Dedifferentiated amniotic fluid mesenchymal stem cell (primary cell): ENCODE data around the gene AGPAT2.
A peak's percentile ranks its signal among the peaks of the same experiment; 100 is the strongest.
"Not testable (repeated sequence)": the region's sequence is repeated elsewhere in the genome, so short reads cannot be mapped to it uniquely, and the experiment has no call there.

Experiments
- DNase-seq: peaks from one replicate; pipeline ENCODE4 v3.0.0-alpha.2; 2016; ENCODE audit errors: extremely low spot score

AGPAT2 gene

DNA sequence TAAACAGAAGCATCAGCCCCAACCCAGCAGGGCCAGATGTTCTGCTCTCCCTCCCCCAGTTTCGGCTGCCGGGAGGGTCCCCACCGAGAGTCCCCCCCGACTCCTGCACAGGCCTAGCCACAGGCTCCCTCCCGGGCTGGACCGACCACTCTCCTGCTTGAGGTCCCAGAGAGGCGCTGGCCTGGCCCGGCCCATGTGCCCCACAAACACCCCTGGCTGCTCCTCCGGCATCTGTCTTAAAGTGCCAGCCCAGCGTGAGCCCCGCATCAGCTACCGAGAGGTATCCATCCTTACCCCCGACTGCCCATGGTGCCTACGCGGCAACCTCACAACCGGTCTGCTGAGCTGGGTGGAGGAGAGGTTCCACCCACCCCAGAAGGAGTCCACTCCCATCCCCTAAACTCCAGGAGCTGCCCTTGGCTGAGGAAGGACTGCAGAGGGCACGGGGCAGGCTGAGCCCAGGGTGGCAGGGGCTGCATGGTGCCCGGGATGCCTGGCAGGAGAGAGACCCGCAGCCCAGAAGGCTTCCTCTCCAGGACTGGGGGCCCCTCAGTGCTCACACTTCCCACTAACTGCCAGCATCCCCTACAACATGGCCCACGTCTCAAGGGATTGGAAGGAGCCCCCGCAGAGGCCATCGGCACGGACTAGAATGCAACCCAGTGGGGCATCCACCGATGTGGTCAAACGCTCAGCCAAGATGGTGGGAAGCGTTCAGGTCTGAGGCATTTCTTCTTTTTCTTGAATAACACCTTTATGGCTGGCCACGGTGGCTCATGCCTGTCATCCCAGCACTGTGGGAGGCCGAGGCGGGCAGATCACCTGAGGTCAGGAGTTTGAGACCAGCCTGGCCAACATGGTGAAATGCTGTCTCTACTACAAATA, 40.2 kb downstream of the AGPAT2 start:
- no peak for DNase-seq

DNA sequence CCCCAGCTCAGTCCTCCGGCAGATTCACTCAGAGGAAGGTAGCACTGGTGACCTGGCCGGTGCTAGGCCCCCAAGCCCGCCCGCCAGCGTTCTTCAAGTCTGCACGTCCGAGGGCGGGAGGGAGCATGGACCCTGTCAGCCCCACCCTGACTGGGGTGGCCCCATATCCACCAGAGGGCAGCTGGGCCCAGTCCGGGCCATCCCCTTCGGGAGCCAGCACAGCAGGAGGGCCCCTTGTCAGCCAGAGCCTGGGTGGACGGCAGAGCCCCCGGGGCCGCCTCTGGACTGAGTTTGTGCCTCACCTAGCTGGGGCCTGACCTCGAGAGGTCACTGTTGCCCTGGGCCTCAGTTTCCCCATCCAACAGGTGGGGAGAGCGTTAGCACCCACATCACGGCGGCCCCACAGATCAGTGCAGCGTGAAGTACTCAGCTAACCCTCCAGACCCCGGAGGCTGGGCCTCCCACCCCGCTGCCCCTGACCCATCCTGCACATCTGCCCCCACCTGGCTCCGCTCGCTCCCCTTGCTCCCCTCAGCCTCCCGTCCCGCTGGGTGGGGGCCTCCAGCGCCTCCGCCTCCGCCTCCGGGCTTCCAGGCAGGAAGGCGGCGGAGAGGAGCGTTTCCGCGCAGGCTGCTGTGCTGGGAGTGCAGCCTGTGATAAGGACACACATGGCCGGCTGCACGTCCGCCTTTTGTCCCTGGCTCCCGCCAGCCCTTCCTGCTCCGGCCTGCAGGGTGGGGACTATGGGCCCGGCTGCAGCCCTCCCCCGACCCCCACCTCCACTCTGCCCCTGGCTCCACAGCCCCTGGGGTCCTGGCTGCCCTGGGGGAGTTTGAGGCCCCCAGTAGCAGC, 41.1 kb downstream of the AGPAT2 start:
- no peak for DNase-seq

DNA sequence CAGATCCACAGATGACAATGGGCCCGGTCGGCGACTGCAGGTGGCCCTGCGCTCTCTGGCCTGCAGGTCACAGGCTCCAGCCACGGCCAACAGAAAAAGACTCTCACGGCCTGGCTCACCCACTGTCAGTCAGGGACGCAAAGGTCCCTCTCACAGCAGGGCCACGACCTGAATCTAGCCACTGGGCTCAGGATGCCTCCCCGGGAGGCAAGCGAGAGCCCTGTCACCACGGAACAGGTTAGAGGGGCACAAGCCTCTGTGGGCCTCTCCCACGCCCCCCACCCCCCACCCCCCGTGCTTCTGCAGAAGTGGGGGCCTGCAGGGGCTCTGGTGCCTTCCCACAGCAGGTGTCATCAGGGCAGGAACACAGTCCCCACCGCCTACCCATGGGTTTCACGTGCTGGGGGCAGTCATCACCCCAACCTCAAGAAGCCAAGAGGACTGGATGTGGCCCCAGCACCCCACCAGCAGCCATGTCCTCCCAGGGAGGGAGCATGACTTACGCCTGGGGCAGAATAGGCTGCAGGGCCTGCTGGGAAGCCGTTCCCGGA, 41.8 kb downstream of the AGPAT2 start:
- DNase-seq, result no peak

DNA sequence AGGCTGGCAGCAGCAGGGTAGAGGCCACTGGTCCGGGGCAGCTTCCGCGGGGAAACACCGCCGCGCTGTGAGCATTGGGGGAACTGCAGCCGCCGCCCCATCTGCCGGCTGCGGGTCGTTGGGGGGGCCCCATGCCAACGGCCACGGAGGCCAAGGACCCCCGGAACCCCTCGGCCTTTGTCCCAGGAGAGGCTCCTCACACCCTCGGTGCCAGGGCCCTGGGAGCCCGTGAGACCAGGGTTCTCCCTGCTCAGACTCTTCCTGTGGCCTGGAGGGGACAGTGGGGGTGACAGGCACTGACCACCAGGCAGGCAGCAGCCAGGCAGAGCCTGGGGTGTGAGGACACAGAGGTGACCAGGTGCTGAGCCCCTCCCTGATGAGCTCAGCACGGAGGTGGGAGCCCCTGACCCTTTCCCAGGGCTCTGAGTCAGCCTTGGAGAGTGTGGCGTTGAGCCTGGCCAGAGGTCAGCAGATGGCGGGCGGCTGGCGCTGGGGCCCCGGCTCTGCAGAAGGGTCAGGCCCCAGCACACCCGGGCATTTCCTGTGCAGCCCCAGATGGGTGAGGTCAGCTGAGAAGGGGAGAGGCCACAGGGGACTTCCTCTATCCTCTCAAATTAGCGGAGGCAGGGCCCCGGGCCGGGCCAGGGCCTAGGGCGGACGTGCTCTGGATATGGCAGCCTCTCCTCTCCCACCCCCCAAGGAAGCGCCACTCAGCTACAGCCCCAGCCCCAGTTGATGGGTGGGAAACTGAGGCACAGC, 42.5 kb downstream of the AGPAT2 start:
- peak; percentile 42 for DNase-seq

DNA sequence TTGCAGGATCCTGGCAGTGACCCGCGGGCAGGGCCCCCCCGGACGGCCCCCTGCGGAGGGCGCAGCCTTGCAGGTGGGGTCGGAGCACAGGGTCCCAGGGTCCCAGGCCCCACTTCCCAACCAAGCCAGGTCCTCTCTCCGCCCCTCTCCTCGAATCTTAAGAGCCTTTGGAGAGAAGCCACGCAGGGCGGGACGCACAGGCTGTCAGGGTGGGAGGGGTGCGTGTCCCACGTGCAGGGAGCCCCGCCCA, 43.0 kb downstream of the AGPAT2 start:
- DNase-seq, result no peak

DNA sequence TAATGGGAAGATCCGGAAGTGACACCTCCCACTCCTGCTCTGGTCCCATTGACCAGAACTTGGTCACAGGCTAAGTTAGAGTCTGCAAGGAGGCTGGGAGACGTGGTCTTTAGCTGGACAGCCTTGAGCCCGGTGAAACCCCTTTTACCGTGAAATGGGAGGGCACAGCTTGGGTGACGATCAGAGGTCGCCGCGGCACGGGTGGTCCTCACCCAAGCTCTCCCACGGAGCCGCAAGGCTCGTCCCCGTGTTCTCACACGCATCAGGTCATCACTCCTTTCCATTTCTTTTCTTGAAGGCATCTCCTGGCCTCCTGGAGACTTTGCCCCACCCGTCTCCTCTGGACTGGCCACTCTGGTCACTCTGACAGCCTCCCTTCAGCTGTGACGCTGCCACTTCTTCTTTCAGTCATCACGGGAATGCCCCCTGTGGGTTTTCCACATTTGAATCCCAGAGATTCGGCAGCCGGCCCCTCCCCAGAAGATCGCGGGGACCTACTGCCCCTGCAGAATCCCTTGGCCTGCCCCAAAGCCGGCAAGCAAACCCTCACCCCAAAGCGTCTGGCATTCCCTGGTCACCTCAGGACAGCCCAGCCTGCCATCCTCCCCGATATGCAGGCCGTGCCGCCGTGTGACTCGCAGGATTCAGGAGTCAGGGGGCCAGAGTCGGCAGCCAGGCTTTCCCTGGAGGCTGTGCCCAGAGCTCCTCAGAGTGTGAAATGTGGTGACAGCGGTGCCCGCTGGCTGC, 43.5 kb downstream of the AGPAT2 start:
- DNase-seq, result no peak

DNA sequence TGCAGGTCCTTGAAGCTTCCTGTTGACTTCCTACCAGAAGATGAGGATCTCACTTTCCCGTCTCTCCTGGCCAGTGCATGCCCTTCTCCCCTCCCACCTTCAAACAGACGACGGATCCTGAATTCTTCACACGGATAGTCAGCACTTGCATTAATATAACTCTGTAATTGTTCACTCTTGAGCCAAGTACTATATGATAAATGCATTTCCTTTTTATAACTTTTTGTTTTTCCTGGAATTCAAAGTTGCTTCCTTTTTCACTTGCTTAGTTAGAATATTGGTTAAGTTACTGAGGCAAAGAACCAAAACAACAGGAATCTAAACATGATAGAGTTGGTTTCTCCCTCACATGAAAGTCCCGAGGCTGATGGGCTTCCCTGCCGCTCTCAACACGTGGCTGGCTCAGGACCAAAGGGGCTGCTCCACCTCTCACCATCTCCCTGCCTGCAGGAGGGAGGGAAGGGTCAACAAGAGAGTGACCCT, 44.8 kb downstream of the AGPAT2 start:
- no peak for DNase-seq

DNA sequence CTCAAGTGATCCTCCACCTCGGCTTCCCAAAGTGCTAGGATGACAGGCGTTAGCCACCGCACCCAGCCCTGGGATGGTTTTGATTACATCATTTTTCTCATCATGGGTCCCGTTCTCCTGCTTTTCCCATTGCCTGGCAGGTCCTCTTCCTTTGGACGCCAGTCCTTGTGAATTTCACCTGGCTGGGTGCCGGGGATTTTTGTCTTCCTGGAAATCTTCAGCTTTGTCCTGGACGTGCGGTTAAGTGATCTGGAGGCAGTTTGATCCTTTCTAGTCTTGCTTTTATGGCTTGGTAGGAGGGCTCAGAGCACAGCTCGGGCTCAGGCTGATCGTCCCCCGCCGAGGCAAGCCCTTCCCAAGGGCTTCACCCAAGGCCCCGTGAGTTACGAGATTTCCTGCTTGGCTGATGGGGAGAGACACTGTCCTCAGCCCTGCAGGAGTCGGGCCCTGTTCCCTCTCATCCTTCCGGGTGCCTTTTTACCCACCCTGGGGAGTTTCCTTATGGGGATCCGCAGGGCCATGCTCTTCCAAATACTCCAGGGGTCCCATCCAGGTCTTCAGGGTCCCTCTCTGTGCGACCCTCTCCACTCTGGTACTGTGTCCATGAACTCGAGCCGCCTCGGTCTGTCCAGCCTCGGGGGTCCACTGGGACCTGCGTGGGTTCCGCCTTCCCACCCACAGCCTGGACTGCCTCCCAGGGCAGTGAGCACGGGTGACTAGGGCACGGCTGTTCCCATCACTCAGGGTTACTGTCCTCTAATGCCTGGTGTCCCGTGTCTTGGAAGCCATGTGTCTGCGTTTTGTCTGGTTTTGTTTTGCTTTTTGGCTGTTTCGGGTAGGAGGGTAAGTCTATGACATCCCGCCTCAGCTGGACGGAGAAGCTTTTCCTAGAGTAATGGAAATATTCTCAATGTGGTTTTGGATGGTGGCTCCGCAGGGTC, 46.8 kb downstream of the AGPAT2 start:
- DNase-seq, result no peak

DNA sequence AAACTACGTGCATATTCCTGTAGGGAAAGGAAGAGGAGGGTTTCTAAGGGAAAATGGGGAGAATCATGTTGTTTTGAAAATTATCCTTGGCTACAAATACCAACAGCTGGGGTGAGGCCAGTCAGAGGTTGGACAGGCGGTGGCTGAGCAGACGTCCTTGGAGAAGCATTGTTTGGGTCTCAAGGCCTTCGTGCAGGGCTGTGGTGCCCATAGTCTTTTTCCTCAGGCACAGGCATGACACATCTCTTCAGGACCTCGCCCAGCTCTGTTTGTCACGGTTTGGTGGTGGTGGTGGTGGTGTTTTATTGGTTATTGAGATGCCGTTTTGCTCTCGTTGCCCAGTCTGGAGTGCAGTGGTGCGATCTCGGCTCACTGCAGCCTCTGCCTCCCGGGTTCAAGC, 52.4 kb downstream of the AGPAT2 start:
- DNase-seq, result no peak

DNA sequence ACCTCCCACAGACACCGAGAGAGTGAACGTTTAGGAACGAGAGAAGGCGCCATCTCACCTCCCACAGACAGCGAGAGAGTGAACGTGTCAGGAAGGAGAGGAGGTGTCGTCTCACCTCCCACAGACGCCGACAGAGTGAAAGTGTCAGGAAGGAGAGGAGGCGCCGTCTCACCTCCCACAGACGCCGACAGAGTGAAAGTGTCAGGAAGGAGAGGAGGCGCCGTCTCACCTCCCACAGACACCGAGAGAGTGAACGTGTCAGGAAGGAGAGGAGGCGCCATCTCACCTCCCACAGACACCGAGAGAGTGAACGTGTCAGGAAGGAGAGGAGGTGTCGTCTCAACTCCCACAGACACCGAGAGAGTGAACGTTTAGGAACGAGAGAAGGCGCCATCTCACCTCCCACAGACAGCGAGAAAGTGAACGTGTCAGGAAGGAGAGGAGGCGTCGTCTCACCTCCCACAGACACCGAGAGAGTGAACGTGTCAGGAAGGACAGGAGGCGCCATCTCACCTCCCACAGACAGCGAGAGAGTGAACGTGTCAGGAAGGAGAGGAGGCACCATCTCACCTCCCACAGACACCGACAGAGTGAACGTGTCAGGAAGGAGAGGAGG, 54.7 kb downstream of the AGPAT2 start:
- DNase-seq, result not testable (repeated sequence)

DNA sequence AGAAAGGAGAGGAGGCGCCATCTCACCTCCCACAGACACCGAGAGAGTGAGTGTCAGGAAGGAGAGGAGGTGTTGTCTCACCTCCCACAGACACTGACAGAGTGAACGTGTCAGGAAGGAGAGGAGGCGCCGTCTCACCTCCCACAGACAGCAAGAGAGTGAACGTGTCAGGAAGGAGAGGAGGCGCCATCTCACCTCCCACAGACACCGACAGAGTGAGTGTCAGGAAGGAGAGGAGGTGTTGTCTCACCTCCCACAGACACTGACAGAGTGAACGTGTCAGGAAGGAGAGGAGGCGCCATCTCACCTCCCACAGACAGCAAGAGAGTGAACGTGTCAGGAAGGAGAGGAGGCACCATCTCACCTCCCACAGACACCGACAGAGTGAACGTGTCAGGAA, 55.2 kb downstream of the AGPAT2 start:
- not testable (repeated sequence) for DNase-seq

DNA sequence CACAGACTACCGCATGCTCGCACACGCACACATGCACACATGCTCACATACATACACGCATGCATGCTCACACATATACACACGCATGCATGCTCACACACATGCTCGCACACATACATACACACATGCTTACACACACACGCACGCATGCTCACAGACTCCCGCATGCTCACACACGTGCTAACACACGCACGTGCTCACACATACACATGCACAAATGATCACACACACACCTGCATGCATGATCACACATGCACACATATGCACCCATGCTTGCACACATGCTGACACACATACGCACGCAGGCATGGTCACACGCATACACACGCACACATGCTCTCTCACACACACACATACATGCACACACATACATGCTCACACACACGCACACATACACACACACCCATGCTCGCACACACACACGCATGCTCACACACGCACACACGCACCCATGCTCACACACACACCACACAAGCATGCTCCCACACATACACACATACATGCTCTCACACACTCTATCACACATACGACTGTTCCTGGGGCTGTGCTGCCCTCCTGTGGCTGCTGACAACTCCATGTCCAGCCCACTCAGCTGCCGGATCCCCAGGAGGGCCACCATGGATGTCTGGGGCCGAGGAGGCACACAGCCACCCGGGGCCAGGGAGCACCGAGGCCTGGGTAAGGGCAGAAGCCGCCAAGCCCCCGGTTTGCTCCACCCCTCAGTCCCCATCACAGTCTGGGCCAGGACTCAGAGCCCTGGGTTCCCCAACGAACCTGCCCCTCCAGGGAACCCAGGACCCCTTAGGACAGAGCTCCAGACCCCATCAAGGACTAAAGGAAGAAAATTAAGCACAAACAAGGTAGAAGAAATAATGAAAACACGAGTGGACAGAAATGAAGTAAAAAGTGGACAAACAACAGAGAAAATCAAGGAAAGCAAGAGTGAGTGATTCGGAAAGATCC, 55.9 kb downstream of the AGPAT2 start:
- peak; percentile 51 for DNase-seq

DNA sequence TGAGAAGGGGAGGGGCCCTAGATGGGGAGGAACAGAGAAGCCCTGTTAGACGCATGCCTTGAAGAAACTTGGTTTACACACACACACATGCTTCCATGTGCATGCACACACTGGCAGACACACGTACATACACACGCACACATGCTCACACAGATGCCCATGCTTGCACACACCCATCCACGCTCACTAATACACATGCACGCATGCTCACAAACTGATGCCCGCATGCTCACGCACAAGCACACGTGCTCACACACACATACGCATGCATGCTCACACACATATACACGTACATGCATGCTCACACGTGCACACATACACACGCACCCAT, 56.6 kb downstream of the AGPAT2 start:
- no peak for DNase-seq

DNA sequence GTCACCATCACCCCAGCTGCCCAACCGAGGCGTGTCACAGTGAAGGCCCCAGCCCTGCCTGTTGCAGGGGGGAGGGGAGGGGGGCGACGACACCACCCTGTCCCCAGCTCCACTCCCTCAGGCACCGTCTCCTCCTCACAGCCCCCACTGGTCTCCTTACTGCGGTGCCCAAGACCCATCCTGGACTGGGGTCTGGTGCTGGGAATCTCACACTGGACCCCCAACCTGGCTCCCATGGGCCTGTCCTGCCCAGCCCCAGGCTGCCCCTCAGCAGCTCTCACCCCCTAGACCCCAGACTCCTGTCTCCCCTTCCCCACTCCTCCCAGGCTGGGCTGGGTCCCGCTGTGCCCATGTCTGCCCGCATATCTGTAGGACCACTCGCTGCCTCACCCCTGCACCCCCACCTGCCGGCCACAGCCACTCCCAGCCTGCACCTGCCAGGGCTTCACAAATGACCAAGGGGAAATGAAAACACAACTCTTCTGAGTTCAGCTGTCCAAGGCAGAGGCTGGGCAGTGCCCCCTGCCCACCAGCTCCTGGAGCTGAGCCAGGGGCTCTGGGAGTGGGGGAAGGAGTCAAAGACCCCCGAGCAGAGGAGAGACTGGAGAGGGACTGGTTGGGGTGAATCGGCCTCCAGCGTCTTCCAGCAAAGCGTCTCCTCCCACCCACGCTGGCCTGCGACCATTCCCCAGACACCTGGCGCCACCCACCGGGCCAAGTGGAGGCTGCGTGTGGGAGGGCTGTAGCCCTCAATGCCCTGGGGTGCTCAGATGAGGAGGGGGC, 57.2 kb downstream of the AGPAT2 start:
- DNase-seq, result no peak

DNA sequence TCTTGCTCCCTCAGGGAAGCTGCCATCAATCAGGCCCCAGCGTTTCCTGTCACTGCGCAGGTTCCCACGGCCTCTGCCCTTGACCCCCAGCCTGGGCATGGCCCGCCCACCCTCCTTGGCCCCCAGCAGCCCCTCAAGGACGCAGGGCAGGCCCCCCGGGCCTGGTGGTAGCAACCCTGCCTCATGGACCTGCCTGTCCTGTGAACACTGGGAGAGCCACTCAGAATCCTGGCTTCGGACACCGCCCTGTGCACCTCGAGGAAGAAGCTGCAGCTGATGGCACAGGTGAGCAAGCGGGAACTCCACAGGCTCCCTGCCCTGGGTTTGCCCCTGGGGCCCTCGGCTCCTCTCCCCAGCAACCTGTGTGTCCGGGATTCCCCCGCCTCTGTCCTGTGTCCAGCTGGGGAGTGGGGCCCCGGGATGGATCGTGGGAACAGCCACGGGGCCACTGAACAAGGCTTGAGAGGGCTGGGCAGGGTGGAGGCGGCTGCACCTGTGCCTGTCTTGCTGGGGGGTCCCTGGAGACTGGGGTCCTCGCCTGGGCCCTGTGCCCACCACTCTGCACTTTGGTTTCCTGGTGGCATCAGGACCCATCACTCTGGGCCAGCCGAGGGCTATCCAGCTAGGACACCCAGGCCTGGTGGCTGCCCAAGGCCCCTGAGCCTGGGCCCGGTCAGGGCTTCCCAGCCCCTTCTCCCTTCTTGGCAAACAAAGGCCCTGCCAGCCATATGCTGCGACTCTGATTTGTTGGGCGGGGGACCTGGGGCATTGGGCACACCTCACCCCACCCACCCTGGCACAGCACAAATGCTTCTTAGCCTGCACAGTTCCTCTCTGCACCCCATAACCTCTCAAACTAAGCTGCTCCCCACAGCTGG, 58.0 kb downstream of the AGPAT2 start:
- no peak for DNase-seq

DNA sequence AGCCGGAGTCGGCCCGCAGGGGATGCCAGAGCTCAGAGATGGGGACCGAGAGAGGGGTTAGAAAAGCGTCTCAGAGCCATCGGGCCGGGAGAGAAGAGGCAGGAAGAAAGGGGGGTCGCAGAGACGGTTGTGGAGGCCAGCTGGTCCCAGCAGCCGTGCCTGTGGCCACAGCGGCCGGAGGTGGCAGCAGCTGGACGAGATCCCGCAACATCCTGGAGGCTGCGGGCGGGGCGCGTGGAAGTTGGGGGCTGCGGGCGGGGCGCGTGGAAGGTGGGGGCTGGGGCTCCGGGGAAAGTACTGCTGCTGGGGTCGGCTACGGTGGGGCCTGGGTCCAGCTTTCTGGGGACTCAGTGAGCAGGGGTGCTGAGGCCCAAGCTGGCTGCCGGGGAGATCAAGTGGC, 59.0 kb downstream of the AGPAT2 start:
- no peak for DNase-seq

DNA sequence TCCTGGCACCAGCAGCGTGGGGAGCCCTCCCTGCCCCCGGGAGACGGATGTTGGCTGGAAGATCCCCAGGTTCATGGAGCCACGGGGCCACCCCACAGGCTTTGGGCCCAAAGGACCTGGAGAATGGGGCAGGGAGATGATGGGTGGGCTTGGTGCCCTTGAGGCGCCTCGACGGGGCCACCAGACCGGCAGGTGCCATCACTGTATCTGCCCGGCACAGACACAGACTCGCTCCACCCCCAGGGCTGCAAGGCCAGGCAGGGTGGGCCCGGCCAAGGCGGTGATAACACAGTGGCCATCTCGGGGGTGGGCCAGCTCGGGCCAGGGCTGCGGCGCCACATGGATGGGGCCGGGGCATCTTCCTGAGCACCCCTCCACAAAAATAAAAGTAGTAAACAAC, 59.6 kb downstream of the AGPAT2 start:
- no peak for DNase-seq
